Smooth muscle cell (in vitro differentiated cells): ENCODE results near the gene FN1. TPM values are rescaled to one million over a fixed set of nuclear protein-coding genes. Genes with fewer than 3 reads are reported as not detected.

Source experiments
- DNase-seq: peaks from one replicate; lab custom pipeline; 2025; ENCODE audit not compliant: unreplicated experiment; lab: John Stamatoyannopoulos, UW
- H2AFZ ChIP-seq: fragments of 200-600 bp; sonication (generic); 2 replicates; pipeline ENCODE4 v1.6.0; 2016; ENCODE audit warnings: antibody characterized with exemption, low read depth, mild to moderate bottlenecking
- H3F3A ChIP-seq: fragments of 200-600 bp; sonication (generic); 2 replicates; pipeline ENCODE4 v1.6.0; 2017; ENCODE audit warnings: antibody characterized with exemption, low read depth
- H3K27ac ChIP-seq: fragments of 200-600 bp; sonication (generic); 2 replicates; pipeline ENCODE4 v1.5.1; 2016; ENCODE audit warnings: low read depth, mild to moderate bottlenecking
- H3K27me3 ChIP-seq: fragments of 200-600 bp; sonication (generic); 2 replicates; pipeline ENCODE4 v1.6.1; 2016; ENCODE audit warnings: low read depth, mild to moderate bottlenecking
- H3K36me3 ChIP-seq: fragments of 200-600 bp; sonication (generic); 2 replicates; pipeline ENCODE4 v1.5.1; 2016; ENCODE audit warnings: low read depth
- H3K4me1 ChIP-seq: fragments of 200-600 bp; sonication (generic); 2 replicates; pipeline ENCODE4 v1.5.1; 2016; ENCODE audit warnings: low read depth
- H3K4me2 ChIP-seq: fragments of 200-600 bp; sonication (generic); 2 replicates; pipeline ENCODE4 v1.6.0; 2016; ENCODE audit warnings: mild to moderate bottlenecking
- H3K4me3 ChIP-seq: fragments of 200-600 bp; sonication (generic); 2 replicates; pipeline ENCODE4 v1.5.1; 2016; ENCODE audit warnings: mild to moderate bottlenecking
- H3K79me2 ChIP-seq: fragments of 200-600 bp; sonication (generic); 2 replicates; pipeline ENCODE4 v1.6.0; 2016; ENCODE audit warnings: low read depth, mild to moderate bottlenecking
- H3K9ac ChIP-seq: fragments of 200-600 bp; sonication (generic); 2 replicates; pipeline ENCODE4 v1.6.0; 2016; ENCODE audit warnings: low read depth
- H3K9me3 ChIP-seq: fragments of 200-600 bp; sonication (generic); replicated peaks from 2 replicates; pipeline ENCODE4 v1.5.1; 2016; ENCODE audit warnings: low read depth
- H4K20me1 ChIP-seq: fragments of 200-600 bp; sonication (generic); 2 replicates; pipeline ENCODE4 v1.6.0; 2016; ENCODE audit warnings: low read depth
- WGBS: methylation state at CpG from one replicate; pipeline ENCODE4 v1.1.7; 2016; ENCODE audit warnings: low lambda C conversion rate; 5-methylcytosine and 5-hydroxymethylcytosine counted together
- polyA plus RNA-seq: library from polyadenylated mRNA; unstranded; fragments of >200 nt; fragmentation: Nextera tagmentation; extraction: Ambion mirVana; gene quantifications from 2 replicates; pipeline ENCODE4 v1.2.1, GENCODE V29; 2016
- total RNA-seq: library from RNA; depleted of rRNA; stranded (reverse); fragments of >200 nt; gene quantifications from 2 replicates; pipeline ENCODE4 v1.2.3, GENCODE V29; 2014
- TF ChIP-seq, protein P1 (sequence below): fragments of 200-600 bp; sonication (generic); IDR thresholded peaks from 2 replicates; pipeline ENCODE4 v1.5.1; 2017; ENCODE audit warnings: borderline replicate concordance, mild to moderate bottlenecking, antibody characterized with exemption; ENCODE audit not compliant: insufficient read depth, poor library complexity, severe bottlenecking

The FN1 gene
- total and polyA plus RNA-seq, 2 experiments from 2014 or later = 10,917 to 21,295 TPM

DNA sequence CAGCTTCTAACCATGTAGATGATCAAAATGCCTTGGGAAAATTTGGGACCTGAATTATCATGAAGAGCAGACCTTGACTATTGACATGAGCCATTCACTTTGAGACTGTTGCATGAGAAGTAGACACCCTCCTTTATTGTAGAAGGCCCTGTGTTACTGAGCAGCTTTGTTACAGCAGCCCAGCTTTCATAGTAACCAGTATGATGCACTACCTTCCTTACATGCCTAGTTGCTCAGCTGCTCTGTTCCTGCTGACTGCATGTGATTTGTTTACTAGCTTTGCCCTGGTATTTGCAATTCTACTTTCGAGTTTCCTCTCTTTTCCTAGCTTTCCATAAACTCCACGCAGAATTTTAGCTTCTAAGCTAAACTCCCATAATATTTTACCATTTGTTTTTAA is 11.2 kb upstream of the FN1 start:
- no peak overlapping the region for H3K4me3 ChIP-seq
- H3K9ac ChIP-seq = no peak overlapping the region
- no peak for DNase-seq
- no peak overlapping the region for H3K4me2 ChIP-seq
- H3F3A ChIP-seq = no peaks in the 10 kb centered on the region
- peak overlapping the region; percentile 23 for H3K27ac ChIP-seq
- no peaks in the 10 kb centered on the region for H3K27me3 ChIP-seq
- no peaks in the 10 kb centered on the region for H3K9me3 ChIP-seq
- no peaks in the 10 kb centered on the region for H3K79me2 ChIP-seq
- WGBS = 76% methylated on average over 2 of the region's 2 CpGs
- TF ChIP-seq, protein P1, sequence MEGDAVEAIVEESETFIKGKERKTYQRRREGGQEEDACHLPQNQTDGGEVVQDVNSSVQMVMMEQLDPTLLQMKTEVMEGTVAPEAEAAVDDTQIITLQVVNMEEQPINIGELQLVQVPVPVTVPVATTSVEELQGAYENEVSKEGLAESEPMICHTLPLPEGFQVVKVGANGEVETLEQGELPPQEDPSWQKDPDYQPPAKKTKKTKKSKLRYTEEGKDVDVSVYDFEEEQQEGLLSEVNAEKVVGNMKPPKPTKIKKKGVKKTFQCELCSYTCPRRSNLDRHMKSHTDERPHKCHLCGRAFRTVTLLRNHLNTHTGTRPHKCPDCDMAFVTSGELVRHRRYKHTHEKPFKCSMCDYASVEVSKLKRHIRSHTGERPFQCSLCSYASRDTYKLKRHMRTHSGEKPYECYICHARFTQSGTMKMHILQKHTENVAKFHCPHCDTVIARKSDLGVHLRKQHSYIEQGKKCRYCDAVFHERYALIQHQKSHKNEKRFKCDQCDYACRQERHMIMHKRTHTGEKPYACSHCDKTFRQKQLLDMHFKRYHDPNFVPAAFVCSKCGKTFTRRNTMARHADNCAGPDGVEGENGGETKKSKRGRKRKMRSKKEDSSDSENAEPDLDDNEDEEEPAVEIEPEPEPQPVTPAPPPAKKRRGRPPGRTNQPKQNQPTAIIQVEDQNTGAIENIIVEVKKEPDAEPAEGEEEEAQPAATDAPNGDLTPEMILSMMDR = no peak
- no peaks in the 10 kb centered on the region for H3K4me1 ChIP-seq
- H4K20me1 ChIP-seq = no peaks in the 10 kb centered on the region
- H2AFZ ChIP-seq = no peak overlapping the region
- no peaks in the 10 kb centered on the region for H3K36me3 ChIP-seq

DNA sequence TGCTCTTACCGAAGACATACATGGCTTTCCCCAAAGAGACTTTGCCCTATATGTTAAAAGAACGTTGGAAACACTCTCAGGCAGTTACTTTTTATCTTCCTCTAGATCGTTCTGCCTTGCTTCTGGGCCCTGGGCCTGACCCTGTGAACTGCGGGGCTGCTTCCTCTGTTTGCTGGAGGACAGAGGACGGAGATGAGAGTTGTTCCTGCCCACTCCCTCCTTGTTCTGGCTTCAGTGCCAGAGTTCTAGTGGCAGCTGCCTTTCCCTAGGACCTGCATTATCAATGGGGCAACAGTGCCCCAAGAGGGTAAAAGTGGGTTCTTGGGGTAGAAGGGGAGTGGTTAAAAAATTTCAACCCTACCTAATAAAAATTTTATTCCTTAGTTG is 6.5 kb upstream of the FN1 start:
- H3K27ac ChIP-seq = peak overlapping the region; percentile 15

DNA sequence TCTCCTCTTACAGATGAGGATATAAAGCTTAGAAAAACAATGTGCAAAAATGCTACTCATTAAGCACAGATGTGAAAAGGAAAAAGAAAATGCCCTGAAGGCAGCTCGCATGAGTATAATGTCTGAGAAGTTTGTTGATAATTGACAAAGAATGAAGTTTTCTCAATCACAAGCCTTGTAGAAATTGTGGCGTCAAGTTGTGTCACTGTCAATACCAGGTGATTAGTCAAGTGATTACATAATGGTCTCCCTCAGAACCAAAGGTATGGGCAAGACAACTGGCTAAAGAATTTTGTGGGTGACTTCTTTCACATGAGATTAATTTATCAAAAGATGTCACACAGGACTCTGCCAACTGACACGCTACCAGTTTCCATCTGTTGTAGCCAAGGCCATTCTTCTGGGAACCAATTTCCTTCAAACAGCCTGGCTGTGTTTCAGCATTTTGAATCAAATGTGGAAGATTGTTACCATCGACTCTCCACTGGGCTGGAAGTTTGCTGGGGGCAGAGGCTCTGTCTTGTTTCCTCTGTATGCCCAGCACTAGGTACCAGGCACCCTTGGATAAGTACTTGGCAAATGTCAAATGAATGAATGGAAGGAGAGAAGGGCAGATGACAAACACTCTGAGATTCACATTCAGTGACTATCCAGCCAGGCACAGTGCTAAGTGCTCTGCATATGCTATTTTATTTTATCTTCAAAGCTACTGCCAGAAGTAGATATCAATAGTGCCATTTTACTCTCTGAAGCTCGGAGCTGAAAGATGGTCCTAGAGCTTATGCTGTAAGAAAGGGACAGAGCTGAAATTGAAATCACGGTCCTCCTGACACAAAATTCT is 5.9 kb upstream of the FN1 start:
- no peaks in the 10 kb centered on the region for H3K27me3 ChIP-seq
- no peaks in the 10 kb centered on the region for H3K9me3 ChIP-seq
- peaks cover 23% of the 10 kb centered on the region for H3K4me1 ChIP-seq
- H3K9ac ChIP-seq = no peak overlapping the region
- H2AFZ ChIP-seq = peak overlapping the region; percentile 38
- peak overlapping the region; percentile 15 for H3K27ac ChIP-seq
- TF ChIP-seq, protein P1 = no peak
- H3K79me2 ChIP-seq = peaks cover 25% of the 10 kb centered on the region
- H3K4me2 ChIP-seq = no peak overlapping the region
- no peak for DNase-seq
- peaks cover 18% of the 10 kb centered on the region for H3F3A ChIP-seq
- no peaks in the 10 kb centered on the region for H3K36me3 ChIP-seq
- H4K20me1 ChIP-seq = no peaks in the 10 kb centered on the region
- WGBS = 83% methylated on average over 6 of the region's 6 CpGs
- H3K4me3 ChIP-seq = no peak overlapping the region

More for the DNA sequence above, 6.5 kb upstream of the FN1 start:
- no peak overlapping the region for H3K4me3 ChIP-seq
- H3K79me2 ChIP-seq = peaks cover 20% of the 10 kb centered on the region
- no peak for DNase-seq
- no peaks in the 10 kb centered on the region for H3K36me3 ChIP-seq
- H3K9me3 ChIP-seq = no peaks in the 10 kb centered on the region
- H3K4me2 ChIP-seq = no peak overlapping the region
- TF ChIP-seq, protein P1 = no peak
- 46% methylated on average over 5 of the region's 5 CpGs for WGBS
- peak overlapping the region; percentile 38 for H2AFZ ChIP-seq
- H3K9ac ChIP-seq = no peak overlapping the region
- peaks cover 17% of the 10 kb centered on the region for H3K4me1 ChIP-seq
- H4K20me1 ChIP-seq = no peaks in the 10 kb centered on the region
- no peaks in the 10 kb centered on the region for H3K27me3 ChIP-seq
- peaks cover 12% of the 10 kb centered on the region for H3F3A ChIP-seq

DNA sequence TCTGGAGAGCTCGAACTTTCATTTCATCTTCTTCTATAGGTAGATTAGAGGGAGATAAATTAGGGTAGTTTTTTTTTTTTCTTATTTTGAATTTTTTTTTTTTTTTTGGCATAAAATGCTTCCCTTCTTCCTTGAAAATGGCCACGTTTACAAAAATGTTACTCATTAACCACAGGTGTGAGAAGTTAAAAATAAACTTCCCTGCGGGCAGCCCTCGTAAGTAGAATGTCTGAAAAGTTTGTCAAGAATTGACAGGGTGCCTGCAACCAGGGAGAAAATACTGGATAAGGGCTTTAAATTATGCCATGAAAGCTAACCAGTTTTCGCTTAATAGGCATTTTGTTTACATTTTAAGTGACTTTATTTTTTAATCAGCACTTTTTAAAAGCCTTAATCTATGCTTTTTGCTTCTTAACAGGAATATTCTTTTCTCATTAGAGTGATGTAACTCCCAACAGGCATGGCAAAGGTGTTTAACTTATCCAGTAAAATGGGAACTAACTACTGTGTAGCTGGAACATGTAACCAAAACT is 4.2 kb upstream of the FN1 start:
- Histone ChIP-seq H3K4me1 (peaks cover 27% of the 10 kb centered on the region), H3K4me2 (peak overlapping the region; percentile 97), H3K27me3 (no peaks in the 10 kb centered on the region), H3K36me3 (no peaks in the 10 kb centered on the region), H3K27ac (peak overlapping the region; percentile 100), H2AFZ (peak overlapping the region; percentile 16), H3K4me3 (no peak overlapping the region), H3F3A (peaks cover 29% of the 10 kb centered on the region), H4K20me1 (peaks cover 8% of the 10 kb centered on the region), H3K9me3 (no peaks in the 10 kb centered on the region), H3K79me2 (peaks cover 37% of the 10 kb centered on the region), H3K9ac (peak overlapping the region; percentile 34)
- DNase-seq = no peak
- WGBS = 63% methylated on average over 5 of the region's 5 CpGs
- TF ChIP-seq, protein P1 = no peak
